Fibroblast of the aortic adventitia (primary cell): ENCODE results near the gene XYLT1. TPM values are rescaled to one million over a fixed set of nuclear protein-coding genes. Genes with fewer than 3 reads are reported as not detected.
A peak's percentile ranks its signal among the peaks of the same experiment; 100 is the strongest.

Experiments used
- DNase-seq: peaks from one replicate; pipeline ENCODE4 v3.0.0-alpha.2; 2010; ENCODE audit warnings: low read depth
- H3K4me3 ChIP-seq: 2 replicates; pipeline ENCODE4 v1.5.1; 2011; ENCODE audit warnings: low read depth, mild to moderate bottlenecking, control low read depth, low read length, moderate library complexity
- CTCF ChIP-seq: IDR thresholded peaks from 2 replicates; pipeline ENCODE4 v1.5.1; 2011; ENCODE audit warnings: mild to moderate bottlenecking, low read length, control low read depth, inconsistent platforms; ENCODE audit not compliant: insufficient read depth
- total RNA-seq: library from RNA; depleted of rRNA; stranded (reverse); fragments of >200 nt; gene quantifications from 2 replicates; pipeline ENCODE4 v1.2.3, GENCODE V29; 2012; ENCODE audit warnings: low replicate concordance

XYLT1 gene
- total RNA-seq, 1 donor: 32.7 TPM

DNA sequence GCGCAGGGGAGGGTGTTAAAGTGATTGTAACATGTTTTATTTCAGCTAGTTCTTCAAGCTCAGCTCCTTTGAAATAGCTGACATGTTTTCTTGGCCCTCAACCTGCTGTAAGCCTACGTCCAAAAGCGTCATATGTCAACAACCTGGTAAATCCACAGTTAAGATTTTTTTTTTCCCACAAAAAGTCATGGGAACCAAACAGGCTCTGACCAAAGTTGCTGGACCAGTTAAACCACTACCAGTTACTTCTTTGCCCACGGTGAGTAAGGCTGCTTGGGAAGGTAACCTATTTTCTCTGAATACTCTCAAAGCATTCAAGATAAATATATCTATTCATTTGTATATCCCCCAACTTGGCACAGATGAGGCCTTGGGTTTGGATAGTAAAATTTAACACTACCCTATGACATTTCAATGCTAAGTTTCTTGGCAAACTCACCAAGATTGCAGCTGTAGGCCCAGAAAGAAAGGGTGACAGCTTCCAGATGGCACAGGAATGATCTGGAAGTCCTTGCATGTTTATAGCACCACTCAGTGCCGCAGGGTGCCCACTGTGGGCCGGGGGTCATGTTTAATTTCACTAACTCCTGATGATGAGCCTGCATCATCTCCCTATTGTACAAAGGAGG is 166.2 kb downstream of the XYLT1 start:
- TF ChIP-seq CTCF: peak; percentile 25
- no peak overlapping the region for H3K4me3 ChIP-seq
- DNase-seq: peak; percentile 52

DNA sequence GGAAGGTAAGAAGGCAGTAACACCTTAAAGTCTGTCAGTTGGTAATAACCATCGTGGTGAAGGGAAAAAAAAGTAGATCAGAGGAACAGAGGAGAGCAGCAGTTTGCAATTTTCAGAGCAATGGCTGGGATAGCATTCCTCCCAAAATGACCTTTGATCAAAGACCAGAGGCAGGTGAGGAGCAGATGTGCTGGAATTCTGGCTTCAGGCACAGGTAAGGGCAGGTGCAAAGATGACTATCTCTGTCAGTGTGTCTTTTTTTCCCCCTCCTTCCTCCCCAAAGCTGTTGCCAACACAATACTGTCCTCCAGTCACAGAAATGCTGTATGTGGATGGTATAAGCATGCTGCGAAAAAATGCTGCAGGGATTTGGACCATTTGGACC is 166.7 kb downstream of the XYLT1 start:
- no peak for DNase-seq
- no peak for TF ChIP-seq CTCF
- H3K4me3 ChIP-seq: no peak overlapping the region

- DNase-seq: no peak
- no peak for TF ChIP-seq CTCF
- H3K4me3 ChIP-seq: no peak overlapping the region
These were observed 167.7 kb downstream of the XYLT1 start for GRCh38 chr16:17303101-17303500.

- DNase-seq: no peak
- H3K4me3 ChIP-seq: no peak overlapping the region
- no peak for TF ChIP-seq CTCF
These were observed 168.1 kb downstream of the XYLT1 start for GRCh38 chr16:17302620-17303019.

DNA sequence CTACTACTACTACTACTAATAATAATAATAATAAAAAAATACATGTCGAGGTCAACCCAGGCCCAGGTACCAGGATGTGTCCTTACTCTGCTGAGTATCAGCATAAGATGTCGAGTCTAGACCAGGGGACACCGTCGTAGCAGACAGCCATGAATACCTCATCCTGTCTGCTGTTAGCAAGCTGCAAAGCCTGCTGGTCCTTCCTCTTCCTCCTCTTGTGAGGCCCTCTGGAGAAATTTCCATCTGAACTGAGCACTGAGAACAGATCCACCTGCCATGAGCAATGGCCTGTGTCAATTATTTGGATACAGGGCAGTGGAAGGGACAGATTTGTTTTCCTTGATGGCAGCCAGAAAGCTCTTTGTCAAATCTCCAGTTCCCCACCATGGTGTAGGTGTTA is 168.5 kb downstream of the XYLT1 start:
- H3K4me3 ChIP-seq: no peak overlapping the region
- no peak for DNase-seq
- no peak for TF ChIP-seq CTCF

GRCh38 chr16:17301593-17302135 is 169.1 kb downstream of the XYLT1 start:
- no peak for TF ChIP-seq CTCF
- DNase-seq: no peak
- H3K4me3 ChIP-seq: no peak overlapping the region

GRCh38 chr16:17301184-17301583 is 169.6 kb downstream of the XYLT1 start:
- no peak for DNase-seq
- TF ChIP-seq CTCF: no peak
- no peak overlapping the region for H3K4me3 ChIP-seq
